ENCODE results near the gene PRDM11. TPM values are rescaled to one million over a fixed set of nuclear protein-coding genes. Genes with fewer than 3 reads are reported as not detected.

The PRDM11 gene
- total and polyA plus RNA-seq, 10 of the 15 experiments (the other 5 are each of a cell fraction or from before 2014, with no cell fraction given) = 0.03 to 2.4 (median 0.53) TPM

DNA sequence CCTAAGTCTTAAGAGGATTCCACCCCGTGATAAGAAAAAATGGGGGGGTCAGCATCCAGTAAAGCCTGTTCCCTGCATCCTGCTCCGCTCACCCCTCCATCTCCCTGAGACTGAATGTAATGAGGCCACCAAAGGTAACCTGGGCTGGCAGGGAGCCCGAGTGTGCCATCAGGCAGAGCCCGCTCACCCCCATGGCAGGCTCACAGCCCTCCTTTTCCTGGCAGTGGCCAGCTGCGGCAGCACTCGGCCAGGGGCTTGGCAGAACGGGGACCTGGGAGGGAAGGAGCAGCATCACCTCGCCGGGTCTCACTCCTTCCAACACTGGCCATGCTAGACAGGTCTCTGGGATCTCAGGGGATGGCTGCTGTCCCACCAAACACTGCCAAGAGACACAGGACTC is 64.4 kb downstream of the PRDM11 start:
- Histone ChIP-seq H3K4me3 (no peak overlapping the region), H3K4me2 (ENCODE audit: control insufficient read depth, insufficient read depth) (no peak overlapping the region), H3K27ac (ENCODE audit: control insufficient read depth, insufficient read depth) (no peak overlapping the region), H3K79me2 (ENCODE audit: control insufficient read depth, insufficient read depth, low read length) (no peaks in the 10 kb centered on the region), H3K36me3 (ENCODE audit: control insufficient read depth in 2 of 2, insufficient read depth in 2 of 2, low read length in 1 of 2) (no peaks in the 10 kb centered on the region; a peak in 1 of 4 replicates), H3K4me1 (ENCODE audit: control insufficient read depth, insufficient read depth, low read length) (peaks cover 4% of the 10 kb centered on the region), H2AFZ (ENCODE audit: control insufficient read depth, low read depth, low read length) (no peak overlapping the region), H3K27me3 (replicated peaks in 1 of 2; ENCODE audit: control insufficient read depth in 2 of 2, insufficient read depth in 2 of 2, low read length in 1 of 2) (no peaks in the 10 kb centered on the region), H3K9me3 (replicated peaks; ENCODE audit: control insufficient read depth, insufficient read depth, low read length) (no peaks in the 10 kb centered on the region), H4K20me1 (ENCODE audit: control insufficient read depth, insufficient read depth) (no peaks in the 10 kb centered on the region), H3K9ac (ENCODE audit: control insufficient read depth, insufficient read depth, low read length) (no peak overlapping the region)
- RAD21 ChIA-PET (ENCODE audit: unreplicated experiment) = no interaction called here
- DNase-seq (ENCODE audit: low read depth, low spot score) = no peak
- 43% methylated on average over 9 of the region's 9 CpGs for WGBS (ENCODE audit: insufficient coverage, insufficient replicate concordance, low lambda C conversion rate, missing lambda C conversion rate)
- CTCF ChIA-PET = interaction anchor here (1.0 kb wide), 1 partner anchor 17 kb away, joined by 3 read pairs; no protein-coding TSS in a partner anchor
- intact Hi-C loops (cut with micrococcal nuclease; ENCODE audit: unreplicated experiment) = no loop called here
- in situ Hi-C loops (cut with MboI) = no loop called here
- SMC1A ChIA-PET (ENCODE audit: uncharacterized antibody, unreplicated experiment) = no interaction called here
- no TSS peak for BruUV-seq (replicated peaks)
- no peak for ATAC-seq
- FAIRE-seq = no peak
- POLR2A ChIA-PET = no interaction called here
- TF ChIP-seq NFYA (IDR thresholded peaks at IDR 0.05; ENCODE audit: borderline replicate concordance, low read depth, low read length) = no peak
- TF ChIP-seq, protein P1, sequence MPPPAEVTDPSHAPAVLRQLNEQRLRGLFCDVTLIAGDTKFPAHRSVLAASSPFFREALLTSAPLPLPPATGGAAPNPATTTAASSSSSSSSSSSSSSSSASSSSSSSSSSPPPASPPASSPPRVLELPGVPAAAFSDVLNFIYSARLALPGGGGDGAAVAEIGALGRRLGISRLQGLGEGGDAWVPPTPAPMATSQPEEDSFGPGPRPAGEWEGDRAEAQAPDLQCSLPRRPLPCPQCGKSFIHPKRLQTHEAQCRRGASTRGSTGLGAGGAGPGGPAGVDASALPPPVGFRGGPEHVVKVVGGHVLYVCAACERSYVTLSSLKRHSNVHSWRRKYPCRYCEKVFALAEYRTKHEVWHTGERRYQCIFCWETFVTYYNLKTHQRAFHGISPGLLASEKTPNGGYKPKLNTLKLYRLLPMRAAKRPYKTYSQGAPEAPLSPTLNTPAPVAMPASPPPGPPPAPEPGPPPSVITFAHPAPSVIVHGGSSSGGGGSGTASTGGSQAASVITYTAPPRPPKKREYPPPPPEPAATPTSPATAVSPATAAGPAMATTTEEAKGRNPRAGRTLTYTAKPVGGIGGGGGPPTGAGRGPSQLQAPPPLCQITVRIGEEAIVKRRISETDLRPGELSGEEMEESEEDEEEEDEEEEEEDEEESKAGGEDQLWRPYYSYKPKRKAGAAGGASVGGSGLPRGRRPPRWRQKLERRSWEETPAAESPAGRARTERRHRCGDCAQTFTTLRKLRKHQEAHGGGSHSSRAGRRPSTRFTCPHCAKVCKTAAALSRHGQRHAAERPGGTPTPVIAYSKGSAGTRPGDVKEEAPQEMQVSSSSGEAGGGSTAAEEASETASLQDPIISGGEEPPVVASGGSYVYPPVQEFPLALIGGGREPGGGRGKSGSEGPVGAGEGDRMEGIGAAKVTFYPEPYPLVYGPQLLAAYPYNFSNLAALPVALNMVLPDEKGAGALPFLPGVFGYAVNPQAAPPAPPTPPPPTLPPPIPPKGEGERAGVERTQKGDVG (CRISPR knock-in tag; IDR thresholded peaks at IDR 0.05) = no peak
- TF ChIP-seq ZNF24 (IDR thresholded peaks at IDR 0.05) = no peak
- TF ChIP-seq MEF2A (IDR thresholded peaks at IDR 0.05; ENCODE audit: insufficient read depth, low read depth, low read length) = no peak
- TF ChIP-seq, protein P2, sequence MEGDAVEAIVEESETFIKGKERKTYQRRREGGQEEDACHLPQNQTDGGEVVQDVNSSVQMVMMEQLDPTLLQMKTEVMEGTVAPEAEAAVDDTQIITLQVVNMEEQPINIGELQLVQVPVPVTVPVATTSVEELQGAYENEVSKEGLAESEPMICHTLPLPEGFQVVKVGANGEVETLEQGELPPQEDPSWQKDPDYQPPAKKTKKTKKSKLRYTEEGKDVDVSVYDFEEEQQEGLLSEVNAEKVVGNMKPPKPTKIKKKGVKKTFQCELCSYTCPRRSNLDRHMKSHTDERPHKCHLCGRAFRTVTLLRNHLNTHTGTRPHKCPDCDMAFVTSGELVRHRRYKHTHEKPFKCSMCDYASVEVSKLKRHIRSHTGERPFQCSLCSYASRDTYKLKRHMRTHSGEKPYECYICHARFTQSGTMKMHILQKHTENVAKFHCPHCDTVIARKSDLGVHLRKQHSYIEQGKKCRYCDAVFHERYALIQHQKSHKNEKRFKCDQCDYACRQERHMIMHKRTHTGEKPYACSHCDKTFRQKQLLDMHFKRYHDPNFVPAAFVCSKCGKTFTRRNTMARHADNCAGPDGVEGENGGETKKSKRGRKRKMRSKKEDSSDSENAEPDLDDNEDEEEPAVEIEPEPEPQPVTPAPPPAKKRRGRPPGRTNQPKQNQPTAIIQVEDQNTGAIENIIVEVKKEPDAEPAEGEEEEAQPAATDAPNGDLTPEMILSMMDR (IDR thresholded peaks at IDR 0.05 in 2 of 3, conservative IDR thresholded peaks at IDR 0.05 in 1 of 3; ENCODE audit: control insufficient read depth in 2 of 3, extremely low read depth in 1 of 3, insufficient read depth in 1 of 3, low read depth in 3 of 3, low read length in 3 of 3) = no peak
- TF ChIP-seq, protein P3, sequence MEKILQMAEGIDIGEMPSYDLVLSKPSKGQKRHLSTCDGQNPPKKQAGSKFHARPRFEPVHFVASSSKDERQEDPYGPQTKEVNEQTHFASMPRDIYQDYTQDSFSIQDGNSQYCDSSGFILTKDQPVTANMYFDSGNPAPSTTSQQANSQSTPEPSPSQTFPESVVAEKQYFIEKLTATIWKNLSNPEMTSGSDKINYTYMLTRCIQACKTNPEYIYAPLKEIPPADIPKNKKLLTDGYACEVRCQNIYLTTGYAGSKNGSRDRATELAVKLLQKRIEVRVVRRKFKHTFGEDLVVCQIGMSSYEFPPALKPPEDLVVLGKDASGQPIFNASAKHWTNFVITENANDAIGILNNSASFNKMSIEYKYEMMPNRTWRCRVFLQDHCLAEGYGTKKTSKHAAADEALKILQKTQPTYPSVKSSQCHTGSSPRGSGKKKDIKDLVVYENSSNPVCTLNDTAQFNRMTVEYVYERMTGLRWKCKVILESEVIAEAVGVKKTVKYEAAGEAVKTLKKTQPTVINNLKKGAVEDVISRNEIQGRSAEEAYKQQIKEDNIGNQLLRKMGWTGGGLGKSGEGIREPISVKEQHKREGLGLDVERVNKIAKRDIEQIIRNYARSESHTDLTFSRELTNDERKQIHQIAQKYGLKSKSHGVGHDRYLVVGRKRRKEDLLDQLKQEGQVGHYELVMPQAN (conservative IDR thresholded peaks at IDR 0.05) = no peak
- TF ChIP-seq FOXM1 (IDR thresholded peaks at IDR 0.05; ENCODE audit: low read depth, low read length) = no peak
- TF ChIP-seq, protein P4, sequence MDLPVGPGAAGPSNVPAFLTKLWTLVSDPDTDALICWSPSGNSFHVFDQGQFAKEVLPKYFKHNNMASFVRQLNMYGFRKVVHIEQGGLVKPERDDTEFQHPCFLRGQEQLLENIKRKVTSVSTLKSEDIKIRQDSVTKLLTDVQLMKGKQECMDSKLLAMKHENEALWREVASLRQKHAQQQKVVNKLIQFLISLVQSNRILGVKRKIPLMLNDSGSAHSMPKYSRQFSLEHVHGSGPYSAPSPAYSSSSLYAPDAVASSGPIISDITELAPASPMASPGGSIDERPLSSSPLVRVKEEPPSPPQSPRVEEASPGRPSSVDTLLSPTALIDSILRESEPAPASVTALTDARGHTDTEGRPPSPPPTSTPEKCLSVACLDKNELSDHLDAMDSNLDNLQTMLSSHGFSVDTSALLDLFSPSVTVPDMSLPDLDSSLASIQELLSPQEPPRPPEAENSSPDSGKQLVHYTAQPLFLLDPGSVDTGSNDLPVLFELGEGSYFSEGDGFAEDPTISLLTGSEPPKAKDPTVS (IDR thresholded peaks at IDR 0.05; ENCODE audit: low read depth, low read length) = no peak
- TF ChIP-seq CREB1 (IDR thresholded peaks at IDR 0.05; ENCODE audit: low read depth) = no peak
- no peak for TF ChIP-seq ATF7 (IDR thresholded peaks at IDR 0.05; ENCODE audit: low read depth)
- no peak for TF ChIP-seq FOXK2 (IDR thresholded peaks at IDR 0.05)
- TF ChIP-seq TAF1 (IDR thresholded peaks at IDR 0.05; ENCODE audit: borderline replicate concordance, low read depth, low read length) = no peak
- no peak for TF ChIP-seq POLR2A (IDR thresholded peaks at IDR 0.05; ENCODE audit: low read depth, low read length)
- TF ChIP-seq BCL11A (IDR thresholded peaks at IDR 0.05; ENCODE audit: low read depth, low read length) = no peak
- TF ChIP-seq STAT1 (conservative IDR thresholded peaks at IDR 0.05) = no peak
- no peak for TF ChIP-seq CHD4 (IDR thresholded peaks at IDR 0.05)
- no peak for TF ChIP-seq MTA2 (IDR thresholded peaks at IDR 0.05; ENCODE audit: low read depth)
